HFFc6 (cell line): Measurements from ENCODE around the gene CPSF4L. TPM values are rescaled to one million over a fixed set of nuclear protein-coding genes. Genes with fewer than 3 reads are reported as not detected.
A peak's percentile ranks its signal among the peaks of the same experiment; 100 is the strongest.

Experiments
- DNase-seq: peaks from one replicate; pipeline ENCODE4 v3.0.0-alpha.2; 2018
- H3K27ac Mint-ChIP-seq: 2 replicates; pipeline ENCODE4 v1.8.0; 2020; ENCODE audit warnings: mild to moderate bottlenecking, mixed read lengths
- H3K27me3 Mint-ChIP-seq: 2 replicates; pipeline ENCODE4 v1.8.0; 2021; ENCODE audit warnings: mild to moderate bottlenecking, moderate library complexity, mixed read lengths; ENCODE audit not compliant: insufficient read depth
- H3K36me3 Mint-ChIP-seq: 2 replicates; pipeline ENCODE4 v1.8.0; 2021; ENCODE audit warnings: low read depth, mixed read lengths
- H3K4me1 Mint-ChIP-seq: 2 replicates; pipeline ENCODE4 v1.8.0; 2020; ENCODE audit warnings: low read depth, mixed read lengths
- H3K4me3 Mint-ChIP-seq: 2 replicates; pipeline ENCODE4 v1.8.0; 2020; ENCODE audit warnings: mild to moderate bottlenecking, moderate library complexity, mixed read lengths
- H3K9me3 Mint-ChIP-seq: 2 replicates; pipeline ENCODE4 v1.8.0; 2020; ENCODE audit warnings: mild to moderate bottlenecking, mixed read lengths
- total RNA-seq, 6 experiments: library from RNA; stranded (reverse); fragmentation: NEBNext Ultra II Directional; extraction: Animal tissue kit (Norgen Biotek cat#: 25700); gene quantifications; 2 replicates in 1 of 6; 3 replicates in 5 of 6; pipeline ENCODE4 v1.2.3, GENCODE V29; 2021
- TF ChIP-seq, protein P1 (sequence below): fragments of 200-600 bp; sonication (generic); IDR thresholded peaks from 2 replicates; pipeline ENCODE4 v1.5.0; 2021; ENCODE audit warnings: antibody characterized with exemption, mild to moderate bottlenecking

The CPSF4L gene
- total RNA-seq, 6 experiments from 2014 or later: not detected

GRCh38 chr17:73261952-73262675 is 434 bp upstream of the CPSF4L start:
- DNase-seq: no peak
- Mint-ChIP-seq H3K27ac (no peak overlapping the region), H3K4me3 (no peak overlapping the region), H3K9me3 (no peaks in the 10 kb centered on the region), H3K4me1 (no peaks in the 10 kb centered on the region), H3K27me3 (peaks cover 9% of the 10 kb centered on the region), H3K36me3 (no peaks in the 10 kb centered on the region)
- TF ChIP-seq, protein P1, sequence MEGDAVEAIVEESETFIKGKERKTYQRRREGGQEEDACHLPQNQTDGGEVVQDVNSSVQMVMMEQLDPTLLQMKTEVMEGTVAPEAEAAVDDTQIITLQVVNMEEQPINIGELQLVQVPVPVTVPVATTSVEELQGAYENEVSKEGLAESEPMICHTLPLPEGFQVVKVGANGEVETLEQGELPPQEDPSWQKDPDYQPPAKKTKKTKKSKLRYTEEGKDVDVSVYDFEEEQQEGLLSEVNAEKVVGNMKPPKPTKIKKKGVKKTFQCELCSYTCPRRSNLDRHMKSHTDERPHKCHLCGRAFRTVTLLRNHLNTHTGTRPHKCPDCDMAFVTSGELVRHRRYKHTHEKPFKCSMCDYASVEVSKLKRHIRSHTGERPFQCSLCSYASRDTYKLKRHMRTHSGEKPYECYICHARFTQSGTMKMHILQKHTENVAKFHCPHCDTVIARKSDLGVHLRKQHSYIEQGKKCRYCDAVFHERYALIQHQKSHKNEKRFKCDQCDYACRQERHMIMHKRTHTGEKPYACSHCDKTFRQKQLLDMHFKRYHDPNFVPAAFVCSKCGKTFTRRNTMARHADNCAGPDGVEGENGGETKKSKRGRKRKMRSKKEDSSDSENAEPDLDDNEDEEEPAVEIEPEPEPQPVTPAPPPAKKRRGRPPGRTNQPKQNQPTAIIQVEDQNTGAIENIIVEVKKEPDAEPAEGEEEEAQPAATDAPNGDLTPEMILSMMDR: no peak

DNA sequence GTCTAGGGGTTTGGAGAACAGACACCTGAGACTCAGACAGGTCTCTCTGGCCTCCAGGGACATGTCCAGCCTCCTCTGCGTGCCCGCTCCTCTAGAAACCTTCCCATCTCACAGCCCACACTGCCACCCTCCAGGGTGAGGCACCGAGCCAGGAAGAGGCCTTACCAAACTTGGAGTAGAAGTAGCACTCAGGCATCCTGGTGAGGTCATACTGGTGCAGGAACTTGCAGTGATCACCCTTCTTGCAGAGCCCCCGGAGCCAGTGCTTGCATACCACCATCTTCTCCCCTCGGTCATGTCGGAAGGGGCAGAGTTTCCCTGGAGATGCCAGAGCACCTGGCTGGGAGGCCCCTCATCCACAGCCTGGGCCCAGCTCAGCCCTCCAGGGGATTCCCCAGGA is 4.2 kb downstream of the CPSF4L start:
- no peaks in the 10 kb centered on the region for H3K9me3 Mint-ChIP-seq
- DNase-seq: no peak
- H3K36me3 Mint-ChIP-seq: no peaks in the 10 kb centered on the region
- no peaks in the 10 kb centered on the region for H3K4me1 Mint-ChIP-seq
- H3K27ac Mint-ChIP-seq: no peak overlapping the region
- peaks cover 3% of the 10 kb centered on the region for H3K27me3 Mint-ChIP-seq
- H3K4me3 Mint-ChIP-seq: no peak overlapping the region
- TF ChIP-seq, protein P1: no peak; the same call in 1 of the 2 replicates

DNA sequence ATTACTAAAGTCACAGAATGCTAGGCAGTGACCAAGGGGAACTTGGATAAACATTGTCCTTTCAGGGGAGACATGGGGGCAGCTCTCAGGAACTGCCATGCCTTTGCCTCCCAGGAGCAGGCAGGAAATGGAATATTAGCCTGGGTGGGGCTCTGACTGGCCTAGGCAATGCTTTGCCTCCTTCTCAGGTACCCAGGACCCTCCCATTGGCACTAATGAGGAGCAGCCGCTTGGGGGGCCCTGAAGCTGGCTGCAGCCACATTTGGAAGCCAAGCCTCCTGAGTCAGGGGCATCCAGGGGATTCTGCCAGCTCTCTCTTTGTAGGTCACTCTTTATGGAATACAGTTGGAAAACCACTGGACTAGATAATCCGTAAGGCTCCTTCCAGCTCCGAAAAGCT is 5.5 kb downstream of the CPSF4L start:
- peaks cover 8% of the 10 kb centered on the region for H3K27me3 Mint-ChIP-seq
- H3K27ac Mint-ChIP-seq: no peak overlapping the region
- H3K9me3 Mint-ChIP-seq: no peaks in the 10 kb centered on the region
- no peak for DNase-seq
- TF ChIP-seq, protein P1: no peak
- no peaks in the 10 kb centered on the region for H3K36me3 Mint-ChIP-seq
- no peak overlapping the region for H3K4me3 Mint-ChIP-seq
- no peaks in the 10 kb centered on the region for H3K4me1 Mint-ChIP-seq

- peak; percentile 38 for DNase-seq
- no peaks in the 10 kb centered on the region for H3K9me3 Mint-ChIP-seq
- no peaks in the 10 kb centered on the region for H3K4me1 Mint-ChIP-seq
- H3K4me3 Mint-ChIP-seq: no peak overlapping the region
- no peaks in the 10 kb centered on the region for H3K36me3 Mint-ChIP-seq
- TF ChIP-seq, protein P1: peak; percentile 100
- no peak overlapping the region for H3K27ac Mint-ChIP-seq
- peaks cover 8% of the 10 kb centered on the region for H3K27me3 Mint-ChIP-seq
Observed at GRCh38 chr17:73255671-73256181, 6.0 kb downstream of the CPSF4L start.

DNA sequence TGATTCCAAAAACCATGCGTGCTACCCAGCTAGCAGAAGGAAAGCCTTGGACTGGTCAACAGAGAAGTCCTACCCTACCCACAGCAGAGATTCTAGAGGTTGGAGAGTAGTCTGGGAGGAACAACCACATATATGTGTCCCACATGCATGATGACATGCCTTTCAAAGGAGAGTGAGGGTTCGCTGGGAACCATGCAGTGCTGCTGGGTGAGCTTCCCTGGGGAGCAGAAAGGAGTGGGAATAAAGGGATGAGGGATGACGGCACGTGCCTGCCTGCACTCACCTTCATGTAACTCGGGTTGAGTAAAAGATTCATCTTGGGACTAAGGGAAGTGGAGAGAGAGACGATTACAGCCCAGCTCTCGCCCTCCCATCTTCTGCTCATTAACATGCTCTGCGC is 9.8 kb downstream of the CPSF4L start:
- TF ChIP-seq, protein P1: no peak
- H3K27me3 Mint-ChIP-seq: peaks cover 5% of the 10 kb centered on the region
- no peaks in the 10 kb centered on the region for H3K4me1 Mint-ChIP-seq
- peaks cover 5% of the 10 kb centered on the region; the same call in 1 of the 2 replicates for H3K36me3 Mint-ChIP-seq
- H3K4me3 Mint-ChIP-seq: no peak overlapping the region
- no peak for DNase-seq
- H3K9me3 Mint-ChIP-seq: no peaks in the 10 kb centered on the region
- no peak overlapping the region for H3K27ac Mint-ChIP-seq
